GM18505 (cell line): ENCODE measurements around the gene NEGR1.

ENCODE experiments used
- ATAC-seq: cut with Tn5 transposase; IDR thresholded peaks from one replicate; pipeline ENCODE4 v1.9.1; 2021; ENCODE audit not compliant: unreplicated experiment
- POLR2A ChIP-seq: IDR thresholded peaks from 4 replicates; pipeline ENCODE4 v1.6.1; 2011; ENCODE audit warnings: borderline replicate concordance; ENCODE audit not compliant: insufficient read depth, insufficient read length; ENCODE audit errors: extremely low read depth

Gene NEGR1

GRCh38 chr1:71949681-71950080, 332.7 kb downstream of the NEGR1 start:
- no peak for ATAC-seq
- TF ChIP-seq POLR2A, result no peak

GRCh38 chr1:71948561-71948960, 333.8 kb downstream of the NEGR1 start:
- ATAC-seq, result no peak
- TF ChIP-seq POLR2A, result no peak

DNA sequence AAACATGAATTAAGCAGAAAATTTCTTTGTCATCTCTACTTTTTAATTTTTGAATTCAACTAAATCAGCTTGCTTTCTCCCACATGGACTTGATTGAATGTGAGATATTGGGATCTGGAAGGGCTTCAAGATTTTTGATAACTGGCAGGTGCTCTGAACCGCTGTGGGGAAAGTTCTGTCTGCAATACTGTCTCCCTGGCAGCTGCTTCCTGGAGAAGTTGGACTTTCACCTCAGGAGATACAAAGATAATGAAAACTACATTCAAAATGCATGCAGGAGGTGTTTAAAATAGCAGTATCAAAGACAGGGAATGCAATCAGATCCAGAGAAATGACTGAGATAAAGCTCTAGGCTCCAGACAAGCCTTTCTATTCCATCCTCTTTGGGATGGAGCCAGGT, 338.3 kb downstream of the NEGR1 start:
- ATAC-seq, result no peak
- no peak for TF ChIP-seq POLR2A

DNA sequence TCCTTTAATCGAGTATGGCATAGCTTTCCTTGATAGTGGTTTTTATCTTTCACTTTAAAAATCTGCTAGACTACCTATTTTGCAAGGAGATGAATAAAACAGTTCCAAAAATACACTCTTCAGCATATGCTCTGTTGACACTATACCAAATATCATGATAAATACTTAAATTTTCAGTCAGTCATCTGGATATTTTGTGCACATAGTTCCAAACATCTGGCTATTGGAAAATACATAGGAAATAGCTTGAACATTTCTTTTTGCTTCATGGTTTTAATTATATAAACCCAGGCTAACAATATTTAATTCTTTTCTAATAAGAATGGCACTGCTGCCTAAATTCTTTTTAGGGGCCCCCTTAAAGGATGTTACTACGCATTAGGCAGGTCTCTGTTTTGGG, 342.1 kb downstream of the NEGR1 start:
- ATAC-seq, result no peak
- no peak for TF ChIP-seq POLR2A

GRCh38 chr1:71930511-71930910, 351.8 kb downstream of the NEGR1 start:
- no peak for TF ChIP-seq POLR2A
- no peak for ATAC-seq

GRCh38 chr1:71921935-71922559, 360.3 kb downstream of the NEGR1 start:
- no peak for TF ChIP-seq POLR2A
- ATAC-seq, result no peak

GRCh38 chr1:71921204-71921603, 361.1 kb downstream of the NEGR1 start:
- no peak for ATAC-seq
- TF ChIP-seq POLR2A, result no peak

- no peak for ATAC-seq
- no peak for TF ChIP-seq POLR2A
These were observed 361.8 kb downstream of the NEGR1 start for GRCh38 chr1:71920556-71920955.

- no peak for TF ChIP-seq POLR2A
- no peak for ATAC-seq
These were observed 362.4 kb downstream of the NEGR1 start for GRCh38 chr1:71919811-71920509.

DNA sequence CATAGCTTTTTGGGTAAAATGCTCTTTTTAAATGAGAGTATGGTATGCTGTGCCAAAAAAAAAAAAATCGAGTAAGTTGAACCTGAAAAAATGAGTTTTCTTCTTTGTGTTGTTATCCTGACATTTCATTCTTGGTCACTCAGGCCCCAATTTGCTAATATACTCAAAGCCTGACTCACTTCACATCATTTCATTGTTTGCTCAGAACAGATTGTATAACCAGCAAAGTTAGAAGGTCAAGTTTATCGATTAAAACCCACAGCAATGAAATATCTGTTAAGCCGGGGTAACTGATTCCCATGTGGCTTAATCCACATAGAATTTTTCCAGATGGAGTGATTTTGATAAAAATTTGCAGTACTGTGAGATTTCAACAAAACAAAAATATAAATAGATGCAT, 363.7 kb downstream of the NEGR1 start:
- no peak for TF ChIP-seq POLR2A

DNA sequence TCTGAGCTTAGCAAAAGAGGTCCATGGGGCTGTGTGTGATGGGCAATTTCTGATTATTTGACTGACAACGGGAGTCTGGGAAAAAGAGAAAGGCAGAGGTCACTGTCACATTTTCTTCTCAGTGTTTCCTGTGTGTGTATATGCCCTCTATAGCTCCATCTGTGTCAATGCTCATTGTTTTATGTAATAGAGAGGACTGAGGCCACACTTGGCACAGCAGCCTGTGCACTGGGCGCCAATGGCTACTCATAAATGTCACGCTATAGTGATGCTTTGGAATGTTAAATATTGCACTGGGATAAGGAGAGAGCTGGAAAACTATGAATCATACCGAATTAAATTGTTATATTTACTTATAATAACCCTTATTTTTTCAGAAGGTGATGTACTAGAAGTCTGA, 365.4 kb downstream of the NEGR1 start:
- TF ChIP-seq POLR2A, result no peak
- ATAC-seq, result no peak

More for the DNA sequence above, 363.7 kb downstream of the NEGR1 start:
- ATAC-seq, result no peak

GRCh38 chr1:71914626-71915025, 367.7 kb downstream of the NEGR1 start:
- no peak for ATAC-seq
- TF ChIP-seq POLR2A, result no peak

GRCh38 chr1:71908871-71909390, 373.4 kb downstream of the NEGR1 start:
- no peak for TF ChIP-seq POLR2A
- no peak for ATAC-seq

- TF ChIP-seq POLR2A, result no peak
- no peak for ATAC-seq
These were observed 374.0 kb downstream of the NEGR1 start for GRCh38 chr1:71908303-71908702.
